HCT116 (cell line): ENCODE measurements around the gene ADARB2. TPM values are rescaled to one million over a fixed set of nuclear protein-coding genes. Genes with fewer than 3 reads are reported as not detected.

Experiments used
- ATAC-seq: fragments of 200-7000 bp; cut with Tn5 transposase; 2 replicates; pipeline ENCODE4 v1.9.1; 2020; ENCODE audit warnings: mild to moderate bottlenecking, moderate library complexity
- BruUV-seq: library from RNA; stranded (reverse); fragments of 400-500 nt; replicated peaks from 2 replicates; lab custom pipeline; 2021; lab: Mats Ljungman, UMichigan
- CTCF ChIA-PET: fragments of 300-600 bp; sonication (Branson Sonifier 250); formaldehyde crosslinking; loops from one replicate; lab custom pipeline; 2021; ENCODE audit warnings: antibody characterized with exemption; lab: Charles Lee
- POLR2A ChIA-PET: fragments of 300-600, 350-600 bp; sonication (Branson Sonifier 250); formaldehyde crosslinking; loops from one replicate; lab custom pipeline; 2021; ENCODE audit warnings: antibody characterized with exemption; lab: Charles Lee
- RAD21 ChIA-PET, 2 experiments: fragments of 300-600 bp; sonication (Branson Sonifier 250); formaldehyde crosslinking; loops; one replicate each; lab custom pipeline; 2023; ENCODE audit warnings: low total read pairs in 2 of 2; ENCODE audit not compliant: uncharacterized antibody in 2 of 2, unreplicated experiment in 2 of 2, low non-redundant PET in 1 of 2; lab: Charles Lee
- DNase-seq: peaks from one replicate; pipeline ENCODE4 v3.0.0-alpha.2; 2010; ENCODE audit warnings: low read depth, low spot score
- H2AFZ ChIP-seq: fragments of 200-600 bp; shearing (Covaris generic), sonication (generic); 2 replicates; pipeline ENCODE4 v1.6.1; 2017; ENCODE audit warnings: low read depth, mixed run types, mixed read lengths, antibody characterized with exemption, low read length; ENCODE audit not compliant: poor library complexity, severe bottlenecking
- H3K27ac ChIP-seq: 2 replicates; pipeline ENCODE4 v1.5.1; 2012; ENCODE audit warnings: low read depth, low read length
- H3K27me3 ChIP-seq: fragments of 200-600 bp; sonication (generic); 2 replicates; pipeline ENCODE4 v1.6.1; 2016; ENCODE audit warnings: mixed run types, low read length, mixed read lengths; ENCODE audit not compliant: insufficient read depth
- H3K36me3 ChIP-seq, 2 experiments: fragments of 200-500 bp in 1 of 2; fragments of 200-600 bp in 1 of 2; sonication (Bioruptor generic) in 1 of 2; sonication (generic) in 1 of 2; 2 replicates each; pipeline versions ENCODE4 v1.5.1 to v1.6.1; 2014 to 2016; ENCODE audit warnings: low read length in 2 of 2, inconsistent platforms in 1 of 2, mixed read lengths in 1 of 2, mixed run types in 1 of 2; ENCODE audit not compliant: insufficient read depth in 2 of 2, control insufficient read depth in 1 of 2
- H3K4me1 ChIP-seq, 2 experiments: fragments of 200-600 bp in 1 of 2; sonication (generic) in 1 of 2; 2 replicates each; pipeline versions ENCODE4 v1.5.1 to v1.6.1; 2012 to 2017; ENCODE audit warnings: low read length in 2 of 2, inconsistent platforms in 1 of 2, mild to moderate bottlenecking in 1 of 2, mixed read lengths in 1 of 2, mixed run types in 1 of 2, moderate library complexity in 1 of 2; ENCODE audit not compliant: insufficient read depth in 2 of 2, control insufficient read depth in 1 of 2
- H3K4me2 ChIP-seq: fragments of 200-600 bp; sonication (generic); 2 replicates; pipeline ENCODE4 v1.6.1; 2017; ENCODE audit warnings: mixed run types, low read length, mixed read lengths
- H3K4me3 ChIP-seq, 2 experiments: fragments of 200-600 bp in 1 of 2; sonication (generic) in 1 of 2; replicated peaks in 1 of 2; 2 replicates each; pipeline ENCODE4 v1.5.1; 2011 to 2016; ENCODE audit warnings: low read length in 2 of 2, control low read depth in 1 of 2, low read depth in 1 of 2, mild to moderate bottlenecking in 1 of 2, mixed read lengths in 1 of 2, mixed run types in 1 of 2
- H3K79me2 ChIP-seq: fragments of 200-600 bp; sonication (generic); 2 replicates; pipeline ENCODE4 v1.6.1; 2017; ENCODE audit warnings: mild to moderate bottlenecking, mixed run types, low read length, moderate library complexity, mixed read lengths; ENCODE audit not compliant: insufficient read depth
- H3K9ac ChIP-seq: fragments of 200-600 bp; sonication (generic); 2 replicates; pipeline ENCODE4 v1.6.1; 2016; ENCODE audit warnings: low read length, mixed read lengths
- H3K9me2 ChIP-seq: fragments of 200-600 bp; sonication (generic), shearing (Covaris generic); 2 replicates; pipeline ENCODE4 v1.6.1; 2017; ENCODE audit warnings: mixed run types, mild to moderate bottlenecking, moderate library complexity; ENCODE audit not compliant: insufficient read depth
- H3K9me3 ChIP-seq, 2 experiments: fragments of 200-500 bp in 1 of 2; fragments of 200-600 bp in 1 of 2; sonication (Bioruptor generic) in 1 of 2; sonication (generic) in 1 of 2; 2 replicates each; pipeline ENCODE4 v1.6.1; 2014 to 2017; ENCODE audit warnings: low read length in 2 of 2, mixed read lengths in 2 of 2, inconsistent platforms in 1 of 2, low read depth in 1 of 2, mild to moderate bottlenecking in 1 of 2, mixed run types in 1 of 2, moderate library complexity in 1 of 2; ENCODE audit not compliant: control insufficient read depth in 1 of 2, insufficient read depth in 1 of 2
- H4K20me1 ChIP-seq: fragments of 200-600 bp; sonication (generic), shearing (Covaris generic); 2 replicates; pipeline ENCODE4 v1.6.1; 2017; ENCODE audit warnings: mixed run types, mild to moderate bottlenecking, moderate library complexity; ENCODE audit not compliant: insufficient read depth
- CBX3 ChIP-seq: IDR thresholded peaks from 2 replicates; pipeline ENCODE4 v1.6.1; 2012; ENCODE audit warnings: low read depth
- CEBPB ChIP-seq: IDR thresholded peaks from 2 replicates; pipeline ENCODE4 v1.6.1; 2012; ENCODE audit warnings: low read depth
- EGR1 ChIP-seq: IDR thresholded peaks from 2 replicates; pipeline ENCODE4 v1.6.1; 2012; ENCODE audit warnings: low read depth
- ELF1 ChIP-seq: IDR thresholded peaks from 2 replicates; pipeline ENCODE4 v1.6.1; 2012; ENCODE audit warnings: low read depth, borderline replicate concordance
- FOSL1 ChIP-seq: IDR thresholded peaks from 2 replicates; pipeline ENCODE4 v1.6.1; 2012; ENCODE audit warnings: low read depth
- JUND ChIP-seq: IDR thresholded peaks from 2 replicates; pipeline ENCODE4 v1.6.1; 2012
- POLR2AphosphoS5 ChIP-seq: IDR thresholded peaks from 2 replicates; pipeline ENCODE4 v1.6.1; 2011; ENCODE audit warnings: mild to moderate bottlenecking, low read depth, low read length, moderate library complexity
- REST ChIP-seq: IDR thresholded peaks from 2 replicates; pipeline ENCODE4 v1.6.1; 2012; ENCODE audit warnings: low read depth
- SRF ChIP-seq: IDR thresholded peaks from 2 replicates; pipeline ENCODE4 v1.6.1; 2012; ENCODE audit warnings: low read depth
- TCF7L2 ChIP-seq: IDR thresholded peaks from 2 replicates; pipeline ENCODE4 v1.7.0; 2011; ENCODE audit warnings: borderline replicate concordance, inconsistent platforms; ENCODE audit not compliant: insufficient read depth, insufficient read length; ENCODE audit errors: extremely low read depth
- ZFX ChIP-seq: fragments of 450-650 bp; IDR thresholded peaks from 2 replicates; pipeline ENCODE4 v1.6.1; 2017
- intact Hi-C: fragments of 100-400 bp; cut with micrococcal nuclease; formaldehyde crosslinking; loops from 2 replicates; pipeline ENCODE4 v1.10.0; 2022
- total RNA-seq: library from RNA; stranded (reverse); gene quantifications from one replicate; pipeline ENCODE4 v1.2.1, GENCODE V29; 2021; ENCODE audit not compliant: unreplicated experiment

ADARB2 gene
- total RNA-seq, 1 experiment from 2014 or later: not detected

- no peaks in the 10 kb centered on the region for H3K4me1 ChIP-seq
- H3K79me2 ChIP-seq: no peaks in the 10 kb centered on the region
- H3K36me3 ChIP-seq: no peaks in the 10 kb centered on the region
- intact Hi-C loops: no loop called here
- RAD21 ChIA-PET: no interaction called here
- H3K9me3 ChIP-seq: no peaks in the 10 kb centered on the region
- H2AFZ ChIP-seq: no peak overlapping the region
- H4K20me1 ChIP-seq: no peaks in the 10 kb centered on the region
- no peaks in the 10 kb centered on the region for H3K9me2 ChIP-seq
- peaks cover 26% of the 10 kb centered on the region for H3K27me3 ChIP-seq
- no peak overlapping the region for H3K9ac ChIP-seq
- H3K27ac ChIP-seq: no peak overlapping the region
- CTCF ChIA-PET: no interaction called here
- no peak for ATAC-seq
- no TSS peak for BruUV-seq
- TF ChIP-seq JUND (no peak), ELF1 (no peak), FOSL1 (no peak), CBX3 (no peak), SRF (no peak), TCF7L2 (no peak), EGR1 (no peak), REST (no peak), POLR2AphosphoS5 (no peak), ZFX (no peak), CEBPB (no peak)
- TF ChIP-seq, all 23 proteins: peak for 0
- H3K4me2 ChIP-seq: no peak overlapping the region
- POLR2A ChIA-PET: no interaction called here
- no peak for DNase-seq
- no peak overlapping the region for H3K4me3 ChIP-seq
These were observed 407.7 kb downstream of the ADARB2 start for GRCh38 chr10:1329622-1330021.
